ENCODE measurements around the gene UQCRH.
"Not testable (repeated sequence)": the region's sequence is repeated elsewhere in the genome, so short reads cannot be mapped to it uniquely, and the experiment has no call there.

Gene UQCRH

GRCh38 chr1:46300673-46301405 lies 2.7 kb upstream of the UQCRH start:
- DNase-seq (ENCODE audit: low read depth in 1 of 2, low spot score in 1 of 2) = no peak

GRCh38 chr1:46301406-46301807 lies 2.1 kb upstream of the UQCRH start:
- DNase-seq (ENCODE audit: low read depth in 1 of 2, low spot score in 1 of 2) = no peak

GRCh38 chr1:46301808-46302640 lies 1.5 kb upstream of the UQCRH start:
- peak; percentile 24 to 25 for DNase-seq (ENCODE audit: low read depth in 1 of 2, low spot score in 1 of 2)

GRCh38 chr1:46302641-46303037 lies 859 bp upstream of the UQCRH start:
- DNase-seq (ENCODE audit: low read depth in 1 of 2, low spot score in 1 of 2) = peak in 1 of 2 donors; percentile 9

GRCh38 chr1:46303872-46304326 lies 401 bp downstream of the UQCRH start:
- DNase-seq (ENCODE audit: low read depth in 1 of 2, low spot score in 1 of 2) = no peak

GRCh38 chr1:46306159-46306530 lies 2.6 kb downstream of the UQCRH start:
- DNase-seq (ENCODE audit: low read depth in 1 of 2, low spot score in 1 of 2) = no peak

GRCh38 chr1:46309401-46310159 lies 6.1 kb downstream of the UQCRH start:
- no peak for DNase-seq (ENCODE audit: low read depth in 1 of 2, low spot score in 1 of 2)

GRCh38 chr1:46310321-46310720 lies 6.8 kb downstream of the UQCRH start:
- no peak for DNase-seq (ENCODE audit: low read depth in 1 of 2, low spot score in 1 of 2)

- DNase-seq (ENCODE audit: low read depth in 1 of 2, low spot score in 1 of 2) = no peak
Measured at GRCh38 chr1:46315669-46316403, 12.3 kb downstream of the UQCRH start.

- no peak for DNase-seq (ENCODE audit: low read depth in 1 of 2, low spot score in 1 of 2)
Measured at GRCh38 chr1:46317323-46317722, 13.8 kb downstream of the UQCRH start.

- DNase-seq (ENCODE audit: low read depth in 1 of 2, low spot score in 1 of 2) = not testable (repeated sequence)
Measured at GRCh38 chr1:46319301-46319700, 15.8 kb downstream of the UQCRH start.

- DNase-seq (ENCODE audit: low read depth in 1 of 2, low spot score in 1 of 2) = not testable (repeated sequence)
Measured at GRCh38 chr1:46319960-46320914, 16.7 kb downstream of the UQCRH start.

GRCh38 chr1:46322191-46322590 lies 18.7 kb downstream of the UQCRH start:
- DNase-seq (ENCODE audit: low read depth in 1 of 2, low spot score in 1 of 2) = not testable (repeated sequence)

GRCh38 chr1:46325285-46326076 lies 22.0 kb downstream of the UQCRH start:
- not testable (repeated sequence) for DNase-seq (ENCODE audit: low read depth in 1 of 2, low spot score in 1 of 2)

GRCh38 chr1:46328182-46328581 lies 24.7 kb downstream of the UQCRH start:
- not testable (repeated sequence) for DNase-seq (ENCODE audit: low read depth in 1 of 2, low spot score in 1 of 2)

- DNase-seq (ENCODE audit: low read depth in 1 of 2, low spot score in 1 of 2) = not testable (repeated sequence)
Measured at GRCh38 chr1:46329807-46330206, 26.3 kb downstream of the UQCRH start.

- not testable (repeated sequence) for DNase-seq (ENCODE audit: low read depth in 1 of 2, low spot score in 1 of 2)
Measured at GRCh38 chr1:46330381-46330780, 26.9 kb downstream of the UQCRH start.

GRCh38 chr1:46331786-46332540 lies 28.5 kb downstream of the UQCRH start:
- DNase-seq (ENCODE audit: low read depth in 1 of 2, low spot score in 1 of 2) = not testable (repeated sequence)

Data from activated T-helper 1 cell treated with anti-CD3 and anti-CD28 coated beads, Interleukin-2, amount 50 U/mL, for 16 hours (primary cell).